Testis (tissue), 3 donors: ENCODE measurements around the gene RNF151. TPM values are rescaled to one million over a fixed set of nuclear protein-coding genes. Genes with fewer than 3 reads are reported as not detected.
"Not testable (repeated sequence)": the region's sequence is repeated elsewhere in the genome, so short reads cannot be mapped to it uniquely, and the experiment has no call there.

Source experiments
- DNase-seq: peaks from one replicate; pipeline ENCODE4 v3.0.0-alpha.2; 2019
- H3K27ac ChIP-seq, 2 donors: fragments of 200-600 bp; sonication (generic); one replicate each; pipeline ENCODE4 v1.5.1; 2019
- H3K27me3 ChIP-seq: fragments of 200-600 bp; sonication (generic); one replicate; pipeline ENCODE4 v1.5.1; 2019
- H3K36me3 ChIP-seq: fragments of 200-600 bp; sonication (generic); one replicate; pipeline ENCODE4 v1.5.1; 2017; ENCODE audit warnings: low read depth; ENCODE audit errors: missing control alignments
- H3K4me1 ChIP-seq: fragments of 200-600 bp; sonication (generic); one replicate; pipeline ENCODE4 v1.5.1; 2019
- H3K4me3 ChIP-seq, 2 donors: fragments of 200-600 bp; sonication (generic); one replicate each; pipeline ENCODE4 v1.5.1; 2017 to 2019
- H3K9me3 ChIP-seq: fragments of 200-600 bp; sonication (generic); one replicate; pipeline ENCODE4 v1.5.1; 2017
- POLR2A ChIP-seq: fragments of 450-650 bp; IDR thresholded peaks from one replicate; pipeline ENCODE4 v1.6.1; 2017; ENCODE audit warnings: antibody characterized with exemption, mild to moderate bottlenecking, moderate library complexity
- WGBS, 2 donors: methylation state at CpG; one replicate each; pipeline ENCODE4 v1.1.5; 2018; 5-methylcytosine and 5-hydroxymethylcytosine counted together
- intact Hi-C: fragments of 100-400 bp; cut with DNase I; formaldehyde crosslinking; loops from one replicate; pipeline ENCODE4 v1.15.1; 2023; ENCODE audit warnings: low total_unique reads
- polyA plus RNA-seq: library from polyadenylated mRNA; stranded (reverse); fragments of 350-450 nt; fragmentation: Illumina TruSeq; extraction: RNeasy Lipid Tissue Mini Kit (QIAGEN cat#74804); gene quantifications from one replicate; pipeline ENCODE4 v1.2.3, GENCODE V29; 2014; ENCODE audit warnings: low read depth, low replicate concordance; ENCODE audit not compliant: insufficient read depth
- total RNA-seq, 2 donors: library from RNA; depleted of rRNA; stranded (reverse); fragments of >200 nt; gene quantifications; one replicate each; pipeline ENCODE4 v1.2.3, GENCODE V29; 2016
- TF ChIP-seq, protein P1 (sequence below), 3 experiments: fragments of 450-650 bp in 2 of 3; fragments of 200-600 bp in 1 of 3; sonication (generic) in 1 of 3; IDR thresholded peaks; one replicate each; pipeline ENCODE4 v1.5.1; 2016 to 2019; ENCODE audit warnings: antibody characterized with exemption in 3 of 3, mild to moderate bottlenecking in 2 of 3, moderate library complexity in 1 of 3

Gene RNF151
- total and polyA plus RNA-seq, 3 donors from 2014 or later = 86.7 to 210 (median 153) TPM

- Histone ChIP-seq H3K9me3 (no peaks in the 10 kb centered on the region), H3K4me3 (no peak overlapping the region), H3K27ac (no peak overlapping the region), H3K36me3 (no peaks in the 10 kb centered on the region), H3K27me3 (no peaks in the 10 kb centered on the region), H3K4me1 (peaks cover 9% of the 10 kb centered on the region)
- no peak for DNase-seq
- WGBS, 2 donors = 35 to 43% methylated on average over 14 to 30 of the region's 30 CpGs
- TF ChIP-seq, protein P1, sequence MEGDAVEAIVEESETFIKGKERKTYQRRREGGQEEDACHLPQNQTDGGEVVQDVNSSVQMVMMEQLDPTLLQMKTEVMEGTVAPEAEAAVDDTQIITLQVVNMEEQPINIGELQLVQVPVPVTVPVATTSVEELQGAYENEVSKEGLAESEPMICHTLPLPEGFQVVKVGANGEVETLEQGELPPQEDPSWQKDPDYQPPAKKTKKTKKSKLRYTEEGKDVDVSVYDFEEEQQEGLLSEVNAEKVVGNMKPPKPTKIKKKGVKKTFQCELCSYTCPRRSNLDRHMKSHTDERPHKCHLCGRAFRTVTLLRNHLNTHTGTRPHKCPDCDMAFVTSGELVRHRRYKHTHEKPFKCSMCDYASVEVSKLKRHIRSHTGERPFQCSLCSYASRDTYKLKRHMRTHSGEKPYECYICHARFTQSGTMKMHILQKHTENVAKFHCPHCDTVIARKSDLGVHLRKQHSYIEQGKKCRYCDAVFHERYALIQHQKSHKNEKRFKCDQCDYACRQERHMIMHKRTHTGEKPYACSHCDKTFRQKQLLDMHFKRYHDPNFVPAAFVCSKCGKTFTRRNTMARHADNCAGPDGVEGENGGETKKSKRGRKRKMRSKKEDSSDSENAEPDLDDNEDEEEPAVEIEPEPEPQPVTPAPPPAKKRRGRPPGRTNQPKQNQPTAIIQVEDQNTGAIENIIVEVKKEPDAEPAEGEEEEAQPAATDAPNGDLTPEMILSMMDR (IDR thresholded peaks at IDR 0.05) = no peak
- no peak for TF ChIP-seq POLR2A
- intact Hi-C loops = no loop called here
Observed at GRCh38 chr16:1919327-1919998, 47.2 kb upstream of the RNF151 start.

DNA sequence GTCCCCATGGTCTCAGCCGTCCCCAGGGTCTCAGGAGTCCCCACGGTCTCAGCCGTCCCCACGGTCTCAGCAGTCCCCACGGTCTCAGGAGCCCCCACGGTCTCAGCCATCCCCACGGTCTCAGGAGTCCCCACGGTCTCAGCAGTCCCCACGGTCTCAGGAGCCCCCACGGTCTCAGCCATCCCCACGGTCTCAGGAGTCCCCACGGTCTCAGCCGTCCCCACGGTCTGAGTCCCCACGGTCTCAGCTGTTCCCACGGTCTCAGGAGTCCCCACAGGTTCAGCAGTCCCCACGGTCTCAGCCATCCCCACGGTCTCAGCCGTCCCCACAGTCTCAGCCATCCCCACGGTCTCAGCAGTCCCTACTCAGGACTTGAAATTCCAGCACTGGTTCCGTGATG lies 46.5 kb upstream of the RNF151 start:
- H3K4me1 ChIP-seq, H3K27me3 ChIP-seq: not testable (repeated sequence)

DNA sequence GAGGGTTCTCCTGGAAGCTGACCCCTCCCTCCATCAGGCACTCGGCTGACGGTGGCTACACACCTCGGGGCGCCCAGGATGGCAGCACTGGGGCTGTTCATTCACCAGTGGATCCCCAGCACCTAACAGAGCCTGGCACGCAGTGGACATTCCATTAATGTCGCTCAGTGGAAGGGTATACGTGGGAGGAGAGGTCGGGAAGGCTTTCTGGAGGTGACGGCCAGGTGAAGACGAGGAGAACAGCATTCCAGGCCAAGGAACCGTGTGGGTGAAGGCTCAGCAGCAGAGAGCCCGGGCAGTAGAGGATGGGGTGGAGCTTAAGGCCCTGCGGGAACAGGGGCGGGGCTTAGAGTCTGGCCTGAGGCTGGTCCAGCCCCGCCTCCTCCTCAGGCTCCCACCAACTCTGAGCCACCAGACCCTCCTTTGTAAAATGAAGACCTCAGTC lies 45.9 kb upstream of the RNF151 start:
- 25 to 35% methylated on average over 12 to 15 of the region's 15 CpGs for WGBS, 2 donors
- TF ChIP-seq, protein P1 (IDR thresholded peaks at IDR 0.05) = no peak
- TF ChIP-seq POLR2A = no peak
- H3K27me3 ChIP-seq = no peaks in the 10 kb centered on the region
- H3K4me1 ChIP-seq = peaks cover 9% of the 10 kb centered on the region
- H3K27ac ChIP-seq = no peak overlapping the region
- no peaks in the 10 kb centered on the region for H3K9me3 ChIP-seq
- DNase-seq = peak; percentile 37
- no peaks in the 10 kb centered on the region for H3K36me3 ChIP-seq
- no peak overlapping the region for H3K4me3 ChIP-seq
- intact Hi-C loops = no loop called here

More for the DNA sequence above, 46.5 kb upstream of the RNF151 start:
- H3K9me3 ChIP-seq, H3K27ac ChIP-seq, H3K4me3 ChIP-seq, intact Hi-C loops, DNase-seq, H3K36me3 ChIP-seq: not testable (repeated sequence)
- 65 to 74% methylated on average over 20 to 21 of the region's 21 CpGs for WGBS, 2 donors

- Histone ChIP-seq H3K27me3 (no peaks in the 10 kb centered on the region), H3K4me1 (peaks cover 9% of the 10 kb centered on the region), H3K9me3 (no peaks in the 10 kb centered on the region), H3K4me3 (no peak overlapping the region), H3K36me3 (no peaks in the 10 kb centered on the region), H3K27ac (no peak overlapping the region)
- TF ChIP-seq POLR2A = no peak
- TF ChIP-seq, protein P1 (IDR thresholded peaks at IDR 0.05) = no peak
- DNase-seq = no peak
- intact Hi-C loops = no loop called here
- 71 to 82% methylated on average over 8 of the region's 8 CpGs for WGBS, 2 donors
Observed at GRCh38 chr16:1922357-1922756, 44.3 kb upstream of the RNF151 start.

GRCh38 chr16:1923299-1924034 lies 43.2 kb upstream of the RNF151 start:
- no peak for DNase-seq
- intact Hi-C loops = no loop called here

More at GRCh38 chr16:1923299-1924034, 43.2 kb upstream of the RNF151 start:
- H3K4me1 ChIP-seq = peaks cover 8% of the 10 kb centered on the region
- no peak overlapping the region for H3K27ac ChIP-seq
- H3K36me3 ChIP-seq = no peaks in the 10 kb centered on the region
- WGBS, 2 donors = 21 to 31% methylated on average over 20 to 24 of the region's 24 CpGs
- H3K4me3 ChIP-seq = no peak overlapping the region
- H3K27me3 ChIP-seq = no peaks in the 10 kb centered on the region
- TF ChIP-seq POLR2A = no peak
- TF ChIP-seq, protein P1 (IDR thresholded peaks at IDR 0.05) = no peak
- H3K9me3 ChIP-seq = no peaks in the 10 kb centered on the region
